DOHH2 (cell line): ENCODE results near the gene PAXX.

ENCODE experiments used
- H3F3A ChIP-seq: fragments of 200-600 bp; sonication (generic), shearing (Covaris generic); 2 replicates; pipeline ENCODE4 v1.6.0; 2016; ENCODE audit warnings: antibody characterized with exemption, mild to moderate bottlenecking; ENCODE audit not compliant: control insufficient read depth, insufficient read depth
- H3K27ac ChIP-seq: fragments of 200-600 bp; sonication (generic); 2 replicates; pipeline ENCODE4 v1.5.1; 2014; ENCODE audit warnings: low read depth, mild to moderate bottlenecking, low read length, moderate library complexity
- H3K27me3 ChIP-seq: fragments of 200-600 bp; sonication (generic); 2 replicates; pipeline ENCODE4 v1.6.1; 2014; ENCODE audit warnings: mild to moderate bottlenecking, low read length, mixed read lengths; ENCODE audit not compliant: control insufficient read depth
- H3K36me3 ChIP-seq: fragments of 200-600 bp; sonication (generic); 2 replicates; pipeline ENCODE4 v1.6.1; 2014; ENCODE audit warnings: mild to moderate bottlenecking, low read length, moderate library complexity, mixed read lengths; ENCODE audit not compliant: control insufficient read depth
- H3K4me1 ChIP-seq: fragments of 200-600 bp; sonication (generic); 2 replicates; pipeline ENCODE4 v1.6.1; 2014; ENCODE audit warnings: mild to moderate bottlenecking, low read length, mixed read lengths; ENCODE audit not compliant: control insufficient read depth
- H3K4me2 ChIP-seq: fragments of 200-600 bp; sonication (generic); 2 replicates; pipeline ENCODE4 v1.6.0; 2014; ENCODE audit warnings: mild to moderate bottlenecking, low read length, moderate library complexity
- H3K4me3 ChIP-seq: fragments of 200-600 bp; sonication (generic); 2 replicates; pipeline ENCODE4 v1.5.1; 2014; ENCODE audit warnings: mild to moderate bottlenecking, low read length, mixed read lengths
- H3K79me2 ChIP-seq: fragments of 200-600 bp; sonication (generic); 2 replicates; pipeline ENCODE4 v1.6.1; 2014; ENCODE audit warnings: mild to moderate bottlenecking, low read length, mixed read lengths; ENCODE audit not compliant: control insufficient read depth
- H3K9me2 ChIP-seq: fragments of 200-600 bp; sonication (generic); replicated peaks from 2 replicates; pipeline ENCODE4 v1.6.1; 2014; ENCODE audit warnings: mild to moderate bottlenecking, low read length, mixed read lengths; ENCODE audit not compliant: control insufficient read depth
- H3K9me3 ChIP-seq: fragments of 200-600 bp; sonication (generic); 2 replicates; pipeline ENCODE4 v1.6.1; 2014; ENCODE audit warnings: antibody characterized with exemption, low read length, mixed read lengths; ENCODE audit not compliant: control insufficient read depth, insufficient read depth
- H4K20me1 ChIP-seq: fragments of 200-600 bp; sonication (generic); 2 replicates; pipeline ENCODE4 v1.6.0; 2014; ENCODE audit warnings: low read depth, mild to moderate bottlenecking, antibody characterized with exemption, low read length, moderate library complexity; ENCODE audit not compliant: control insufficient read depth, insufficient read depth
- EZH2phosphoT487 ChIP-seq: fragments of 200-600 bp; sonication (generic); IDR thresholded peaks from 2 replicates; pipeline ENCODE4 v1.6.1; 2017; ENCODE audit warnings: borderline replicate concordance, mild to moderate bottlenecking, antibody characterized with exemption, low read length, moderate library complexity, mixed read lengths
- TF ChIP-seq, protein P1 (sequence below): fragments of 200-600 bp; sonication (generic); IDR thresholded peaks from one replicate; pipeline ENCODE4 v1.5.1; 2014; ENCODE audit warnings: antibody characterized with exemption, mild to moderate bottlenecking, low read depth, low read length; ENCODE audit not compliant: poor library complexity, severe bottlenecking

PAXX gene

DNA sequence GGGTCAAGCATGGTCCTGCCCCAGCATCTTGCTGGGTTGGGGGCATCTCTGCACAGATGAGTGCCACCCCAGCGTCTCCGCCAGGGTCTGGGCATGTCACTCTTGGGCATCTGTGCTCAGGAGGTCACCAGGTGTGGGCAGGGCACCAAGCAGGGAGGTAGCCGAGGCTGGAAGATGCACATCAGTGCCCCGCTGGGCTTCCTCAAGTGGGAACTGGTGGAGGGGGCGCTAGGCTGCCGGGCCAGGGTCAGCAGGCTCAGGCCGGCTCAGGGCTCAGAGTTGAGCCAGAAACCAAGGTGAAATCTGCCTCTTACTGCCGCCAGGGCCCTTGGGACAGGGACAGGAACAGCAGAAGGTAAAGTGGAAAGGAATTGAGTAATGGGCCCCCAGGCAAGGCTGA is 43.7 kb downstream of the PAXX start:
- no peaks in the 10 kb centered on the region for H3K9me3 ChIP-seq
- H3K9me2 ChIP-seq = no peaks in the 10 kb centered on the region
- H3K27me3 ChIP-seq = peaks cover 35% of the 10 kb centered on the region
- TF ChIP-seq EZH2phosphoT487 = no peak
- TF ChIP-seq, protein P1, sequence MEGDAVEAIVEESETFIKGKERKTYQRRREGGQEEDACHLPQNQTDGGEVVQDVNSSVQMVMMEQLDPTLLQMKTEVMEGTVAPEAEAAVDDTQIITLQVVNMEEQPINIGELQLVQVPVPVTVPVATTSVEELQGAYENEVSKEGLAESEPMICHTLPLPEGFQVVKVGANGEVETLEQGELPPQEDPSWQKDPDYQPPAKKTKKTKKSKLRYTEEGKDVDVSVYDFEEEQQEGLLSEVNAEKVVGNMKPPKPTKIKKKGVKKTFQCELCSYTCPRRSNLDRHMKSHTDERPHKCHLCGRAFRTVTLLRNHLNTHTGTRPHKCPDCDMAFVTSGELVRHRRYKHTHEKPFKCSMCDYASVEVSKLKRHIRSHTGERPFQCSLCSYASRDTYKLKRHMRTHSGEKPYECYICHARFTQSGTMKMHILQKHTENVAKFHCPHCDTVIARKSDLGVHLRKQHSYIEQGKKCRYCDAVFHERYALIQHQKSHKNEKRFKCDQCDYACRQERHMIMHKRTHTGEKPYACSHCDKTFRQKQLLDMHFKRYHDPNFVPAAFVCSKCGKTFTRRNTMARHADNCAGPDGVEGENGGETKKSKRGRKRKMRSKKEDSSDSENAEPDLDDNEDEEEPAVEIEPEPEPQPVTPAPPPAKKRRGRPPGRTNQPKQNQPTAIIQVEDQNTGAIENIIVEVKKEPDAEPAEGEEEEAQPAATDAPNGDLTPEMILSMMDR = no peak
- peaks cover 24% of the 10 kb centered on the region for H3K4me1 ChIP-seq
- no peaks in the 10 kb centered on the region for H3F3A ChIP-seq
- H3K79me2 ChIP-seq = no peaks in the 10 kb centered on the region
- no peak overlapping the region for H3K4me3 ChIP-seq
- no peak overlapping the region for H3K4me2 ChIP-seq
- H3K27ac ChIP-seq = no peak overlapping the region
- 0 out of 2 replicates have a peak, but pooled peaks cover 3% of the 10 kb centered on the region for H4K20me1 ChIP-seq
- H3K36me3 ChIP-seq = no peaks in the 10 kb centered on the region

DNA sequence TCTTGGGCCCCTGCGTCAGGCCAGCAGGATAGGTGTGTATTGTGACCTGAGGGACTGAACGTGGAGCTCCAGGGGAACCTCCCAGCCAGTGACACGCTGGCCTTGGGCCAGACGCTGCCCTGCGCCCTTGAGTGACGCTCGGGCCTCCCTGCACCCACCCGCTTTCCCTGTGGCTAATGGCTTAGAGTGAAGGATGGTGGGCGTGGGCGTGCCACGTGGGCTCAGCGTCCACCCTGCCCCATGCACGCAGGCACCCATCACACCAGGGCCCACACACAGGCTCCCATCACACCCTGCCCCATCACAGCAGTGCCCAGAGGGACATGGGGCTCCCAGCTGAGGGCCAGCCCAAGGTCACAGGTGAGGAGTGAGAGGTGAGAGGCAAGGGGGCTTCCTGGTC is 44.8 kb downstream of the PAXX start:
- Histone ChIP-seq H3K79me2 (no peaks in the 10 kb centered on the region), H3K27ac (no peak overlapping the region), H3F3A (no peaks in the 10 kb centered on the region), H3K4me1 (peaks cover 19% of the 10 kb centered on the region), H3K9me2 (no peaks in the 10 kb centered on the region), H3K4me3 (no peak overlapping the region), H4K20me1 (0 out of 2 replicates have a peak, but pooled peaks cover 3% of the 10 kb centered on the region), H3K36me3 (no peaks in the 10 kb centered on the region), H3K9me3 (no peaks in the 10 kb centered on the region), H3K4me2 (no peak overlapping the region), H3K27me3 (peaks cover 25% of the 10 kb centered on the region)
- TF ChIP-seq, protein P1 = no peak
- no peak for TF ChIP-seq EZH2phosphoT487

DNA sequence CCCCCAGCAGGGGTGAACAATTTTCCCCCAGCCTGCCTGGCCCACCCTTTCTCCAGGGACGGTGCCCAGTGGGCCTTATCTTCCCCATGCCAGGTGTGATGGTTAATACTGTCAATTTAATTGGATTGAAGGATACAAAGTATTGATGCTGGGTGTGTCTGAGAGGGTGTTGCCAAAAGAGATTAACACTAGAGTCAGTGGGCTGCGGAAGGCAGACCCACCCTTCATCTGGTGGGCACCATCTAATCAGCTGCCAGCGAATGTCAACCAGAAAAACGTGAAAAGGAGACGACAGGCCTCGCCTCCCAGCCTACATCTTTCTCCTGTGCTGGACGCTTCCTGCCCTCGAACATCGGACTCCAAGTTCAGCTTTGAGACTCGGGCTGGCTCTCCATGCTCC is 45.3 kb downstream of the PAXX start:
- 0 out of 2 replicates have a peak, but pooled peaks cover 3% of the 10 kb centered on the region for H4K20me1 ChIP-seq
- no peak overlapping the region for H3K4me3 ChIP-seq
- no peaks in the 10 kb centered on the region for H3F3A ChIP-seq
- no peak overlapping the region for H3K4me2 ChIP-seq
- H3K27ac ChIP-seq = no peak overlapping the region
- H3K9me2 ChIP-seq = no peaks in the 10 kb centered on the region
- no peaks in the 10 kb centered on the region for H3K36me3 ChIP-seq
- TF ChIP-seq EZH2phosphoT487 = no peak
- TF ChIP-seq, protein P1 = no peak
- H3K79me2 ChIP-seq = no peaks in the 10 kb centered on the region
- no peaks in the 10 kb centered on the region for H3K9me3 ChIP-seq
- peaks cover 14% of the 10 kb centered on the region for H3K4me1 ChIP-seq
- H3K27me3 ChIP-seq = peaks cover 25% of the 10 kb centered on the region
